Testis (tissue), 2 donors: ENCODE results near the gene SLC12A3.

ENCODE experiments used
- POLR2A ChIP-seq: fragments of 450-650 bp; IDR thresholded peaks from one replicate; pipeline ENCODE4 v1.6.1; 2017; ENCODE audit warnings: antibody characterized with exemption, mild to moderate bottlenecking, moderate library complexity
- TF ChIP-seq, protein P1 (sequence below), 3 experiments: fragments of 450-650 bp in 2 of 3; fragments of 200-600 bp in 1 of 3; sonication (generic) in 1 of 3; IDR thresholded peaks; one replicate each; pipeline ENCODE4 v1.5.1; 2016 to 2019; ENCODE audit warnings: antibody characterized with exemption in 3 of 3, mild to moderate bottlenecking in 2 of 3, moderate library complexity in 1 of 3

DNA sequence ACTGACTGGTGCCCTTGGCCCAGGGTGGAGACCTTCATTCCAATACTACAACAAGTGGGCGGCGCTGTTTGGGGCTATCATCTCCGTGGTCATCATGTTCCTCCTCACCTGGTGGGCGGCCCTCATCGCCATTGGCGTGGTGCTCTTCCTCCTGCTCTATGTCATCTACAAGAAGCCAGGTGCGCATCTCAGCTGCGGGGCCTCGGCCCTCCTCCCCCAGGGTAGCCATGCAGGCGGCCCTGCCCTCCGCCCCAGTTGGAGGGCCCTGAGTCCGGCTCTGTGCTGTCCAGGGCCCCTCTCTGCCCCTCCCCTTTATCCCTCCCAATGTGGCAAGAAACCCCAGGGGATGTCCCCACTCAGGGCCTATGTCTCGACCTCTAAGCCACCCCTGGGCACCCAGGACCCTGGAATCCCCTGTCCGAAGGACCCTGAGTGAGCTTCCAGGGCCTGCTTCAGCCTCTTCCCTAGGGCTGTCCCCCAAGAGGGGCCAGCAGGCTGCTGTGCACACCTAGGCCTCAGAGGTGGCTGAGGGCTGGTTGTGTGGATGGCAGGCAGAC lies 19.1 kb downstream of the SLC12A3 start:
- no peak for TF ChIP-seq POLR2A
- TF ChIP-seq, protein P1, sequence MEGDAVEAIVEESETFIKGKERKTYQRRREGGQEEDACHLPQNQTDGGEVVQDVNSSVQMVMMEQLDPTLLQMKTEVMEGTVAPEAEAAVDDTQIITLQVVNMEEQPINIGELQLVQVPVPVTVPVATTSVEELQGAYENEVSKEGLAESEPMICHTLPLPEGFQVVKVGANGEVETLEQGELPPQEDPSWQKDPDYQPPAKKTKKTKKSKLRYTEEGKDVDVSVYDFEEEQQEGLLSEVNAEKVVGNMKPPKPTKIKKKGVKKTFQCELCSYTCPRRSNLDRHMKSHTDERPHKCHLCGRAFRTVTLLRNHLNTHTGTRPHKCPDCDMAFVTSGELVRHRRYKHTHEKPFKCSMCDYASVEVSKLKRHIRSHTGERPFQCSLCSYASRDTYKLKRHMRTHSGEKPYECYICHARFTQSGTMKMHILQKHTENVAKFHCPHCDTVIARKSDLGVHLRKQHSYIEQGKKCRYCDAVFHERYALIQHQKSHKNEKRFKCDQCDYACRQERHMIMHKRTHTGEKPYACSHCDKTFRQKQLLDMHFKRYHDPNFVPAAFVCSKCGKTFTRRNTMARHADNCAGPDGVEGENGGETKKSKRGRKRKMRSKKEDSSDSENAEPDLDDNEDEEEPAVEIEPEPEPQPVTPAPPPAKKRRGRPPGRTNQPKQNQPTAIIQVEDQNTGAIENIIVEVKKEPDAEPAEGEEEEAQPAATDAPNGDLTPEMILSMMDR (IDR thresholded peaks at IDR 0.05) = no peak
